Adrenal gland (tissue), 5 donors: ENCODE data around the gene TTLL11.

ENCODE experiments used
- POLR2A ChIP-seq, 2 donors: fragments of 450-650 bp; IDR thresholded peaks; one replicate each; pipeline ENCODE4 v1.6.1; 2017; ENCODE audit warnings: antibody characterized with exemption in 2 of 2, mild to moderate bottlenecking in 2 of 2, moderate library complexity in 1 of 2
- TF ChIP-seq, protein P1 (sequence below), 6 experiments: fragments of 450-650 bp in 4 of 6; fragments of 200-600 bp in 2 of 6; sonication (generic) in 1 of 6; IDR thresholded peaks; 1 replicate in 5 of 6; 2 replicates in 1 of 6; pipeline versions ENCODE4 v1.5.1 to v1.8.0; 2016 to 2021; ENCODE audit warnings: antibody characterized with exemption in 6 of 6, mild to moderate bottlenecking in 2 of 6, moderate library complexity in 1 of 6
- donor health status: DM: no; HTN: no; CAD: no.

DNA sequence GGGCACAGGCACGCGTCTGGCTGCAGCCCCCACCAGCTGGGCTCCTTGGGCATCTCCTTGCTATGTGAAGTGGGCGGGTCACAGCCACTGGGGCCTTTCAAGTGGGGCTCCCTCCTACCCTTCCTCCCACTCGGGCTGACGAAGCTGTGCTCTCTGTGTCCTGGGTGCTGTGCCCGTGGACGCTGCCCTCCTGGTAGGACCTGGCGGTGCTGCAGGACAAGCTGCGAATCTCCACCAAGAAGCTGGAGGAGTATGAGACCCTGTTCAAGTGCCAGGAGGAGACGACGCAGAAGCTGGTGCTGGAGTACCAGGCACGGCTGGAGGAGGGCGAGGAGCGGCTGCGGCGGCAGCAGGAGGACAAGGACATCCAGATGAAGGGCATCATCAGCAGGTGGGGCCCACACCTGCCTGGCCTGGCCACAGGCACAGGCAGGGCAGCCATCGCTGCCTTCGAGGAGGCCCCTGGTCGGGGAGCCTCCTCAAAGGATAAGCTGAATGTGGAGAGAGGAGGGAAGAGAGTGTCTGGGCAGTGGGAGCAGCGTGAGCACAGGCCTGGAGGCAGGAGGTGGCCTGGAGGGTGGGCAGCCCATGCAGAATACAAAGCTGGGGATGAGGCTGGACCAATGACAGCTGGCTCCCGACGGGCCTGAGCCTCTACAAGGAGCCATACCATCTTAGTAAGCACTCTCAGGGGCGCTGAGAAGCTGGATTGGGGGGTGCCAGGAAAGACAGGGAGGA lies 316.9 kb downstream of the TTLL11 start:
- TF ChIP-seq POLR2A (IDR thresholded peaks at IDR 0.05): no peak
- TF ChIP-seq, protein P1, sequence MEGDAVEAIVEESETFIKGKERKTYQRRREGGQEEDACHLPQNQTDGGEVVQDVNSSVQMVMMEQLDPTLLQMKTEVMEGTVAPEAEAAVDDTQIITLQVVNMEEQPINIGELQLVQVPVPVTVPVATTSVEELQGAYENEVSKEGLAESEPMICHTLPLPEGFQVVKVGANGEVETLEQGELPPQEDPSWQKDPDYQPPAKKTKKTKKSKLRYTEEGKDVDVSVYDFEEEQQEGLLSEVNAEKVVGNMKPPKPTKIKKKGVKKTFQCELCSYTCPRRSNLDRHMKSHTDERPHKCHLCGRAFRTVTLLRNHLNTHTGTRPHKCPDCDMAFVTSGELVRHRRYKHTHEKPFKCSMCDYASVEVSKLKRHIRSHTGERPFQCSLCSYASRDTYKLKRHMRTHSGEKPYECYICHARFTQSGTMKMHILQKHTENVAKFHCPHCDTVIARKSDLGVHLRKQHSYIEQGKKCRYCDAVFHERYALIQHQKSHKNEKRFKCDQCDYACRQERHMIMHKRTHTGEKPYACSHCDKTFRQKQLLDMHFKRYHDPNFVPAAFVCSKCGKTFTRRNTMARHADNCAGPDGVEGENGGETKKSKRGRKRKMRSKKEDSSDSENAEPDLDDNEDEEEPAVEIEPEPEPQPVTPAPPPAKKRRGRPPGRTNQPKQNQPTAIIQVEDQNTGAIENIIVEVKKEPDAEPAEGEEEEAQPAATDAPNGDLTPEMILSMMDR (IDR thresholded peaks at IDR 0.05): no peak
